ENCODE measurements around the gene GARIN6.
"Not testable (repeated sequence)": the region's sequence is repeated elsewhere in the genome, so short reads cannot be mapped to it uniquely, and the experiment has no call there.

The GARIN6 gene

GRCh38 chr12:99647453-99647852 is at the start of gene GARIN6:
Gene GARIN6, plus strand, starts transcription at chr12:99647753. Its CDS starts 422 bp downstream, at chr12:99648175.
- no peak for DNase-seq

- DNase-seq = no peak
Measured at GRCh38 chr12:99598785-99599184, 48.8 kb upstream of the GARIN6 start.

DNA sequence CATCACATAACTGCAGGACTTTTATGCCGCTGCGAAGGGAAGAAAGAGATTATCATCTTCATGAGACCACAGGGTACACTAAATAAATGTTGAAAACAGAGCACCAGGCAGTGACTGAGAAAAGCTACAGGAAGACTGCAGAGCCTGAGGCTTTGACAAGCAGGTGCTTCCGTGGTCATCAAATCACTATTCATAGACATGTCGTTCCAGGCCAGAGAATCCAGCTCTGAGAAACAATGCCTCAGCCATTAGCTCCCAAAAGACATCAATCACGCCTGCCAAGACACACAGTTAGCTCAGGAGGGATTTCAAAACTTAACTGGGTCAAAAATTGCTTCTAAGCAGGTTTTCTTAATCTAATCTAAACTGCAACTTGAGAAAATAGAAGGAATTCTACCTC is 47.2 kb upstream of the GARIN6 start:
- DNase-seq = no peak

DNA sequence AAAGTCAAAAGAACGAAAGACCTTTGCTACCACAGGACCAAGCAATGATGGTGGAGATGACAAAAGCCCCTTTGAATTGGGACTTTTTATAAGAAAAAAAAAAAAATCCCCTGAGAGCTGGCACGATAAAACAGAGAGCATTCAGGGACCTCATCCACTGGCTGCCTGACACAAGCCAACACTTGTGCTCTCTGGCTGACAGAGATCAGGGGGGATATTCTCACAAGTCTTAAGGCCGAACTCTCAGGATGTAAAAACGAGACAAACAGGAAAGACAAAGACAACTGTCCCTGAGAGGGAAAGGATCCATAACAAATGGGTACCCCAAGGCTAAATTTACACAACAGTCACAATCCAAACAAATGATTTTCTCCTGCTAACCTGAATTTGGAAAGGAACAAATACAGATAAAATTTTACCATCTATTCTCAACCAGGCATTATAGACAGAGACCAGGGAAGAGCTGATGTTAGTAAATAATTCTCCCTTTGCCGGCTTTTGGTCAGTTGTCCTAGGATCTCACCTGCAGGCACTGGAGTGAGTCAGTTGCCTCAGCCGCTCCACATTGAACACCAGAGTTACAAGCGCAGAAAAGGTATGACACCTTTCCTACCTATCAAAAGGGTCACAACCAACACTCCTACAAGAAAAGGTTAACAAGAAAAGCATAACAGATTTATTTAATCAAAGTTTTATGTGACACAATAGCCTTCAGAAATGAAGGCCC is 37.9 kb upstream of the GARIN6 start:
- DNase-seq = no peak

DNA sequence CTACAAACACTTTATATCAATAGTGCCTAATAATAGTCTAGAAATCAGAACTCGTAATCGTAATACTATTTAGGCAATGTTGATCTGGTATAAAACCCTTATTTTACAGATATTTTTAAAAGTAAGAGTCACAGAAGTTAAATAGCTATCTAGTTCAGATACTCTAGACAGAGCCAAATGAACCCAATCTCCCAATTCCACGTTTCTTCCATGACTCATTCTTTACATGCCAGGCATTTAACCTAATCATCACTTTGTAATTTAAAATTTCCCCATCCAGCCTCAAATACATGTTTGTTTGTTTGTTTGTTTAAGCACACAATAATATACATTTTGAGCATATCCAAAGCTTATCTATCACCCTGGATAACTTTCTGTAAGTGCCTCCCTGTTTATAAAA is 36.4 kb upstream of the GARIN6 start:
- DNase-seq = no peak

DNA sequence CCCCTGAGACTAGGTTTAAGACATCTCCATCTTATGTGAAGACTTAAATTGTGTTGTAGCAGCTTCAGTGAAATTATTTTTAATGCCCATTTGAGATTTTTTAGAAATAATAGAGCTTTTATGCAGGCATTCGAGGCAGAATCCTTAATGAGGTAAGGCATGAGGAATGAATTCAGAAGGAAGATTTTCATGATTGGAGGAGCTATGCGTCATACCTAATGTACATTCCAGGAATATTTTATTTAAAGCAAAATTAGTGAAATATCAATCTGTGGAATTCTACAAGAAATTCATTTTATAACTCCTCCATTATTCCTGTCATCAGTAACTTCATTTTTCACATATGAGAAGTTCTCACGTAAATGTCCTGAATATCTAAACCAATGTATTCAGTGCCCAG is 36.0 kb upstream of the GARIN6 start:
- DNase-seq = no peak

GRCh38 chr12:99618657-99619056 is 28.9 kb upstream of the GARIN6 start:
- DNase-seq = no peak

GRCh38 chr12:99619389-99620158 is 28.0 kb upstream of the GARIN6 start:
- DNase-seq = no peak

- DNase-seq = no peak
Measured at GRCh38 chr12:99620159-99620479, 27.4 kb upstream of the GARIN6 start.

- not testable (repeated sequence) for DNase-seq
Measured at GRCh38 chr12:99624591-99624990, 23.0 kb upstream of the GARIN6 start.

GRCh38 chr12:99627459-99627858 is 20.1 kb upstream of the GARIN6 start:
- no peak for DNase-seq

GRCh38 chr12:99644629-99645028 is 2.9 kb upstream of the GARIN6 start:
- no peak for DNase-seq

DNA sequence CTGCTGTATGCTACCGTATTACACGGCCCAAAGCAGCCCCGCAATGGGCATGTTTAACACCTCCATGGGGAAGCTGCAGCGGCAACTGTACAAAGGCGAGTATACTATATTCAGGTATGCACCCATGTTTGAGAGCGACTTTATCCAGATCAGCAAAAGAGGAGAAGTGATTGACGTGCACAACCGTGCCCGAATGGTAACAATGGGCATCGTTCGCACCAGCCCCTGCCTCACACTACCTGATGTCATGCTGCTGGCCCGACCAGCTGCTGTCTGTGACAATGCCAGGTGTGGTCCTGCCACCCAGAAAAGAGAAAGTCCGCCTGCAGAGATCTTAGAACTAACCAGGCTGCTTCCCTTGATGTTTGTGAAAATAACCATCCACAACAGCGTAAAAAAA is 630 bp downstream of the GARIN6 start:
- no peak for DNase-seq

- DNase-seq = no peak
Measured at GRCh38 chr12:99649551-99649950, 2.0 kb downstream of the GARIN6 start.

DNA sequence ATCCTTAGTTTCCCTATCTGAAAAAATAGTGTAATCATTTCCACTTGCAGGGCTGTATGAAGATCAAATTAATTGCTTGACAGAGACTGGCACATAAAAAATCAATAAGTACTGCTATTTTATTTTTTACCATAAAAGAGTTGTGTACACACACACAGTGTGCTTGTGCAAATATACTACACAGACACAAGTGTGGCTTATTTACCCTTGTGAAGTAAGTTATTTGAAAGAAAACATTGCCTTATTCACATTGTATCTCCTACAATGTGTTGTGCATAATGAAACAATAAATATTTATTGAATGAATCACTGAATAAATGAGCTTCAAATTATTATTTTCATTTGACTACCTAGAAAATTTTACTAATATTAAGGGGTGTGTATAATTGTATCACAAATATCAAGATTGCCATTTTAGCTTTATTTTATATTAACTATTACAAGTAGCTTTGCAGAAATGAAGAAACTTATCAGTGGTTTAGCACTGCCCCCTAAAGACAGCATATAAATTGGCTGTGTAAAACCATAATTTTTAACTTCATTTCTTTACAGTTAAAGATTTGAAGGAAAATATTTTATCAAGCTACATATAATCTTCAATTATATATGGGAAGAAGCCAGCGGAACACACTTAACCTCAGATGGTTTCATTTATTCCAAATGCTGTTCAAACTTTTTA is 11.3 kb downstream of the GARIN6 start:
- DNase-seq = no peak

DNA sequence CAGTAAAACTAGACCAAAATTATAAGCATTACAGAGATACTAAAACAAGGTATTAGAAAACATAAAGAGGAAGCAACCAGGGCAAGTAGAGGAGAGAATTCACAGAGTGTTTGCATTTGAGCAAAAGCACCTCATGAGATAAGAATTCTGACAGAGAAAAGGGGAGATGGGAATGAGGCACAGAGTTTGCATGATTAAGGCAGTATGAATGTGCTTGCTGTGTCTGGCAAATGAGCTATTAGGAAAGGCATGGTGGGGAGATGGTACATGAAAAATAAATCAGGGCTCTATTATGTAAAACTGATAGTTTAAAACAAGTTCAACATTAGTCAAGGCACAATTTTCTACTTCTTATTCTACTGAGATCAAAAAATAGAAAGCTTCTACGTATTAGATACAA is 23.1 kb downstream of the GARIN6 start:
- DNase-seq = no peak

DNA sequence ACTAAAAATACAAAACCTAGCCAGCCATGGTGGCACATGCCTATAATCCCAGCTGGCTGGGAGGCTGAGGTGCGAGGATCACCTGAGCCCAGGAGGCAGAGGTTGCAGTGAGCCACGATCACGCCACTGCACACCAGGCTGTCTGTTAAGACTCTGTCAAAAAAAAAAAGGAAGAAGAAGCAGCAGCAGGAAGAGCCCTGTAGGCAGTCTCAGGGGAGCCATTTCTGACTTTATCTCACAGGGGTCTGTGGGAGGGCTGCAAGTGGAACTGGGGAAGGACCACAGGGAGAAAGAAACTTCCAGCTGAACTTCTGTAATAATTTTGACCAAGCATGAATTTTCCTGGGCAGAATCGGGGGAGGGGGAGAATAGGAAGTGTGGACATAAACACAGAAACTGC is 32.7 kb downstream of the GARIN6 start:
- no peak for DNase-seq

- no peak for DNase-seq
Measured at GRCh38 chr12:99686142-99686541, 38.6 kb downstream of the GARIN6 start.

- DNase-seq = no peak
Measured at GRCh38 chr12:99695050-99695449, 47.5 kb downstream of the GARIN6 start.

Data from HCEC 1CT (cell line).